ENCODE measurements around the gene MED13L.

DNA sequence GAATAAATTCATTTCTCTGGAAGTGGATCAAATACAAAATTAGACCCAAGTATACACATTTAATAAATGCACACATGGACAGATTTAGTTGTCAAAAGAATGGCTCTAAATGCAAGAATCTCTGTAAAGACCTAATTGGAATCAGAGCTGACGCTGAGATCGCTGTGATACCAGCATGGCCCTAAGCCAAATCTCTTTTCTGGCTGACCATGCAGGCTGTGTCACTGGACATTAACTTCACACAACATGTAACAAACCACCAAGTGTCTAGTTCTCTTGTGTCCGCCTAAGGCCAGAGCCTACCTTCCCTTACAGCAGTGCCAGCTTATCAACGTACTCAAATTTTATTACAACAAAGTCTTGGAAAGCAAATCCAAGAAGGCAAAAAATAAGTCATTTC, 127.5 kb downstream of the MED13L start:
- TF ChIP-seq, protein P1, sequence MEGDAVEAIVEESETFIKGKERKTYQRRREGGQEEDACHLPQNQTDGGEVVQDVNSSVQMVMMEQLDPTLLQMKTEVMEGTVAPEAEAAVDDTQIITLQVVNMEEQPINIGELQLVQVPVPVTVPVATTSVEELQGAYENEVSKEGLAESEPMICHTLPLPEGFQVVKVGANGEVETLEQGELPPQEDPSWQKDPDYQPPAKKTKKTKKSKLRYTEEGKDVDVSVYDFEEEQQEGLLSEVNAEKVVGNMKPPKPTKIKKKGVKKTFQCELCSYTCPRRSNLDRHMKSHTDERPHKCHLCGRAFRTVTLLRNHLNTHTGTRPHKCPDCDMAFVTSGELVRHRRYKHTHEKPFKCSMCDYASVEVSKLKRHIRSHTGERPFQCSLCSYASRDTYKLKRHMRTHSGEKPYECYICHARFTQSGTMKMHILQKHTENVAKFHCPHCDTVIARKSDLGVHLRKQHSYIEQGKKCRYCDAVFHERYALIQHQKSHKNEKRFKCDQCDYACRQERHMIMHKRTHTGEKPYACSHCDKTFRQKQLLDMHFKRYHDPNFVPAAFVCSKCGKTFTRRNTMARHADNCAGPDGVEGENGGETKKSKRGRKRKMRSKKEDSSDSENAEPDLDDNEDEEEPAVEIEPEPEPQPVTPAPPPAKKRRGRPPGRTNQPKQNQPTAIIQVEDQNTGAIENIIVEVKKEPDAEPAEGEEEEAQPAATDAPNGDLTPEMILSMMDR (conservative IDR thresholded peaks at IDR 0.05 in 1 of 2, IDR thresholded peaks at IDR 0.05 in 1 of 2; ENCODE audit: low read depth in 1 of 2, low read length in 2 of 2), result no peak
- no peak for TF ChIP-seq EZH2 (IDR thresholded peaks at IDR 0.05; ENCODE audit: low read length, missing control alignments)
